Cerebellar cortex (tissue), 1 donor: ENCODE results near the gene DHRS12.

Experiments
- DNase-seq: peaks from one replicate; pipeline ENCODE4 v3.0.0-alpha.2; 2015; ENCODE audit warnings: low spot score

The DHRS12 gene

DNA sequence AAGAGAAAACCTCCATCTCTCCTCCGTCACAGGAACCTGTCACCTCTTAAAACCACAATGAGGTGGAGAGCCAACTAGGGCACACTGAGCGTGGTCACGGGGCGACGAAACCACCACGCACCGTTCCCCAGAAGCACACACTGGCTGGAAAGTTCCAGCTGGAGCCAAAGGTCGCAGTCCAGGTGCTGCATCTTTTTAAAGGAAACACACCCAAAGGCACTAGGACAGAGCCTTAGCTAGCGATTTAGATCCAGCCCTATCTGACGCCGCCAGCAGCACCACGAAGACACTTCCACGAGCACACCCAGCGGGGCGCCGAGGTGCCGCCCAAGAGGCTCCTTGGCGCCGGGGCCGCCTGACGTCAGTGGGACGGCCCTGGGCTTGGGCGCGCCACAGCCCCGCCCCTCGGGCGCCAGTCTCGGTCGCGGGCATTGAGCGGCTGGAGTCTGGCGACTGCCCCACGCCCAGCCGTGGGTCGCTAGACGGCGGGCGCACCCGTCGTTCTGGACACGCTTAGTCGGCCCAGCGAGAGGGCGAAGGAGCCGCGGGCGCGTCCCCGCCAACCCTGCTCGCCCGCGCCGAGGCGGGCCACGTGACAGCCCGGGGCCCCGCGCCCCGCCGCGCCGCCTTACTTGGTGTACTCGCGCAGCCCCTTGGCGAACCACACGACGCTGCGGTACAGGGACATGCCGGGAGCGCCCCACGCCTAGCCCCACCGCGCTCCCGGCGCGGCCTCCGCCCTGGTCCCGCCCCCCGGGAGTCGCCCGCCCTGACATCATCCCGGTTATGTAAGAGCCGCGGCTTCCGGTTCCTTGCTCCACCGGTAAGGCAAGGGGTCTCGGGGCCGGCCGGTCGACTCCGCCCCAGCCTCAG, at the start of gene DHRS12:
Gene DHRS12, minus strand, starts transcription at position 742 of the 873 bp plus-strand sequence. CDS start 4,504 bp downstream, outside the sequence.
- DNase-seq, result peak; percentile 86

DNA sequence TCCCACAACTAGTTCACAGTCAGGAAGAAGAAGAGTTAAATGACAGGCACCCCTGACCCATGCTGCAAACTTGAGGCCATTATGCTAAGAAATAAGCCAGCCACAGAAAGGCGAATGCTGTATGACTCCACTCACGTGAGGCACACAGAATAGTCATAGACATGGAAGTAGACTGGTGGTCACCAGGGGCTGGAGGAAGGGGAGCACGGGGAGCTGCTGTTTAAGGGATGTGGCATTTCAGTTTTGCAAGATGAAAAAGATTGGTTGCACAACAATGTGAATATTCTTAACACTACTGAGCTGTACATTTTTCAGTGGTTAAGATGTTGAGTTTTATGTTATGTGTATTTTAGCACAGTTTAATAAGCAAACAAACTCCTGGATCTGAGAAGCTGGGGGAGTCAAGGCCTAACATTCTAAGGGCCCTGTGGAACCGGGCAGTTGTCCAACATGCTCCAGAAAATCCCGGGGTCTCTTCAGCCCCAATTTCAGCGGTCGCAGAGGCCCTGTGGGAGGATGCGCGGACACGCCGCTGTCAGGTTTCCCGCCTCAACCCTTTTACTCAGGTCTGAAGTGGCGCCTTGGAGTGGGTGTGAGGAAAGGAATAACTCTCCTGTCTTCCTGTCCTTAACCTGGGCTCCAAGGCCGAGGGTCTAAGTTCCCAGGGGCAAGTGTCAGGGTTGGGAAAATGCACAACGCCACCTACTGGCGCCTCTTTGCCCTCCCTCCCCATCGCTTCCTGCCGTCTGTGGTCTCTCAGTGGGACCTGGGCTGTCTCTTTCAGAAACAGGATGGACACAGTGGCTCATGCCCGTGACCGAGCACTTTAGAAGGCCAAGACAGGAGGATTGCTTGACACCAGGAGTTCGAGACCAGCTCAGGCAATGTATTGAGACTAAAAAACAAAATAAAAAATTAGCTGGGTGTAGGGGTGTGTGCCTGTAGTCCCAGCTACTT, 45.5 kb upstream of the DHRS12 start:
- peak; percentile 18 for DNase-seq

GRCh38 chr13:51848674-51849073, 44.7 kb upstream of the DHRS12 start:
- no peak for DNase-seq

DNA sequence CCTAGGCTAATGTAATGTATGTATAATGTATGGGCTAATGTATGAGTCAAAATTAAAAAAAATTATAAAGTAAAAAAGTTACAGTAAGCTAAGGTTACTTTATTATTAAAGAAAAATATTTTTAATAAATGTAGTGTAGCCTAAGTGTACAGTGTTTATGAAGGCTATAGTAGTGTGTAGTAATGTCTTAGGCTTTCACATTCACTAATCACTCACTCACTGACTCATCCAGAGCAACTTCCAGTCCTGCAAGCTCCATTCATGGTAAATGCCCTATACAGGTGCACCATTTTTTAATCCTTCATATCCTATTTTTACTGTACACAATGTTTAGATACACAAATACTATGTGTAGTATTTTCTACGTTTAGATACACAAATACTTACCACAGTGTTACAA, 42.8 kb upstream of the DHRS12 start:
- no peak for DNase-seq

- no peak for DNase-seq
These were observed 41.8 kb upstream of the DHRS12 start for GRCh38 chr13:51845574-51846318.

DNA sequence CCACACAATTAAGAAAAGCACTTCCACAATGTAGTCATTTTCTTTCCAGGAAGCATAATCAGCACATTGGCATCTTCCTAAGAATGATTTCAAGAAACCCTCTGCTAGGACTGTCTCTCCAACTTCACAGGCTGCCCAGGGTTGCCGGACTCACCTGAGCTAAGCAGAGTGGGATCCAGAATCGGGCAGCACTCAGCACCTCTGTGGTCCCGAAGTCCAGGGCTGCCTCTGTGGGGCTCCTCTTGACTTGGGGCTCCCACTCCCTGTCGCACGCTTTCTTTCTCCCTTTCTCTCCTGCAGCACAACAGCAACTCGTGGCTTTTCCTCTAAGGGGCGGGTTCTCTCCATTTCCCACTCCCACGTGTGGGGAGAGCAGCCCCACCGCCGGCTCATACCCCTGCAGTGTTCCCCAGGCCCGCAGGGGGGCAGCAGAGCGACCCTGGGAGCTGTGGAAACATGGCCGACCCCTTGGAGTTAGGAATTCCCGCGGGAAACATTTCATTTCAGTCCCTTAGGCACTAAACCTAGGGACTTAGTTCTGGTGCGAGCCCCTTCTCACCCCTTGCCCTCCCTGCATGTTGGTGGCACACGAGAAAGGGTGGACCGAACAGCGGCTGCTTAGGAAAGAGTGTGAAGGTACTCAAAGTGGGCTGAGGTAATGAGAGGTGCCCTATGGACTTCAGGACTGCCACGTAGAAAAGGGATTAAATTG, 41.1 kb upstream of the DHRS12 start, which contains the start of gene TMEM272:
Gene TMEM272, minus strand, starts transcription at position 316 of the 712 bp plus-strand sequence. CDS start 6,647 bp downstream, outside the sequence.
- DNase-seq, result peak; percentile 38

- DNase-seq, result no peak
These were observed 39.6 kb upstream of the DHRS12 start for GRCh38 chr13:51843529-51843928.

- no peak for DNase-seq
These were observed 37.8 kb upstream of the DHRS12 start for GRCh38 chr13:51841732-51842131.

DNA sequence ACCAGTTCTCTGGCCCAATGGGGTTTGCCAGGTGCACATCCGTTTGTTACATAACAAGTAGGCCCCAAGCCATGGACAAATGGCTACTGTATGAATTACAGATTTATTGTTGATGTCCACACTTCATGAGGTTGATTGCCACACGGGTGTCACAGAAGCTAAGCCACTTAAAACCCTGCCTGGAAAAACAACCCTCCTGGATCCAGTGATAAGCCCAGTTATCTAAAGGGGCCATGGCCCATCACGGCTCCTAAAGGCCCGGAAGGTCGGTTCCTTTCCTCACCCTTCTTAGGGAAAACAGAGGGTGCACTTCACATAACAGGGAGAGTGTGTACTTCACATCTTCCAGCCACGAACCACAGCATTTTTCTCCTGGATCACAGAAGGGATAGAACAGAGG, 37.0 kb upstream of the DHRS12 start:
- no peak for DNase-seq

DNA sequence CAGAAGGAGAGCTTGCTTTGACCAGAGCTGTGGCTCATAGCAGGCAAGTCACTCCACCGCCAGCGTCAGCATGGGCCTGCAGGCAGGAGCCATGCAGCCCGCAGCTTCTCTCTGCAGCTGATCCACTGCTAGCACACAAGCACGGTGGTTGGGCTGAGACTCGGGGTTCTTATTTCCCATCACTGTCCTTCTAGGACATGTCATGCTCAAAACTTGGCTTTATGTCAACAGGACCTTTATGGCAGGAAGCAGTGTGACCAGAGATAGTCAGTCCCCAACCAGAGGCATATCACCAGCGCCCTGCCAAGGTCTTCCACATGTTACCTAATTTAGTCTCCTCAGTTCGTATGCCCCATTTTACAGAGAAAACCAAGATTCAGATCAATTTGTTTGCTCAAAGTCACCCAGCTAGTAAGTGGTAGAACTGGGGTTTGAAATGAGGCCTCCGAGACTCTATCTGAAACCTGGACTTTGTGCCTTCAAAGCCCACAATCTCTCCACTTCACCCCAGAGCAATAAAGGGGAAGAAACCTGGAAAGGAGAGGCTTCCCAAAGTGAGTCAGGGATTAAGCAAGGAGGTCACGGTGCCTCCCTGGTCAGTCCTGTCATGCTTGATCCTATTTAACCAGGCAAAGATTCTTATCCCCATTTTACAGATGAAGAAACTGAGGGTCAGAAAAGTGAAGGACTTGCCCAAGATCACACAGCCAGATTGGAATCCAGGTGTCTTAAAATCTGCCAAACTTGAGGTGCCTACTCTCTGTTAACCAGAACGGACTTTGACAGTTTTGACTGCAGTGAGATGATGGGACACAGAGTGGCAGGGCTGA, 36.0 kb upstream of the DHRS12 start:
- DNase-seq, result no peak

GRCh38 chr13:51838240-51838846, 34.4 kb upstream of the DHRS12 start:
- no peak for DNase-seq

- no peak for DNase-seq
These were observed 33.1 kb upstream of the DHRS12 start for GRCh38 chr13:51837016-51837415.

DNA sequence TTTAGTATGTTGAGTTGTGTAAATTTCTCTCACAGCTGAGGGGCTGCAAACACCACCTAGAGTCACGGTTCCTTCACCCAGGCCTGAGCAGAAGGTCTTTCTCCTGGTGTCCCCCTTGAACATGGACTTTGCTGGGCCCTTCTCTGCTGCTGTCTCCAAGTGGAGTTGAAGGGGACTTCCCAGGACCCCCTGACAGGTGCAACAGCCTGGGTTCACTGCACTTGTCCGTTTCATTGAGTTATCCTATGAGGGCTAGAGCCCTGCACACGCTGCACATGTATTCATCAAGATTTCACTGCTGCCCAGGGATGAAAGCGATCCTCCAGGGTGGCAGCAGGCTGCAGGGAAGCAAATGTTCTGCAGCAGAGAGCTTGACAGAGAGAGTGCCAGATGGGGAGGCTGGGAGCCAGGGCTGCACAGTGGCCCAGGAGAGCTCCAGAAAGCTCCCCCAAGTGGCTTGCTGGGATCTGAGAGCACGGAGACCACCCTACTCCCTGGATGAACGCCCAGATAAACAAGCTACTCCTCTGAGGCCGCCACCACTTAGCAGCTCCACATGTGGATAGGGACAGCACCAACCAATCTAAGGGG, 30.7 kb upstream of the DHRS12 start:
- peak; percentile 77 for DNase-seq

DNA sequence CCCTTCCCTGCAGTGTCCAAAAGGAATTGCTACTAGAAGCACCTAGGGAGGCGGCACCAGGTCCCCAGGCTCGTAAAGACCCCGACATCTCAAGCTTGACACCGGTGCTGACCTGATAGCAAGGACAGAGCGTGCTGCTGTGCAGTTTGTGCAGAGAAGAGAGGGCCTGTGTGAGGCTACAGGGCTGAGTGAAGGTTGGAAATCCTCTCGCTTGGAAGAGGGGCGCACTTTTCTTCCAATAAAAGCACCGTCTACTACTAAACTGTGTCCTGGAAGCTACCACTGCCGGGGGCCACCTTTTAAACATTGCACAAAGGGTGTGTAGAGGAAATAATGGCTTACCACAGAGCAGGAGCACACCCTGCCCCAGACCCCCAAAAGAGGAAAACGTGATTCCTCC, 30.0 kb upstream of the DHRS12 start:
- DNase-seq, result no peak

GRCh38 chr13:51832471-51833152, 28.6 kb upstream of the DHRS12 start:
- DNase-seq, result no peak

- no peak for DNase-seq
These were observed 27.6 kb upstream of the DHRS12 start for GRCh38 chr13:51831519-51831918.

GRCh38 chr13:51829568-51829899, 25.6 kb upstream of the DHRS12 start:
- DNase-seq, result peak; percentile 68

- no peak for DNase-seq
These were observed 25.0 kb upstream of the DHRS12 start for GRCh38 chr13:51828730-51829567.
